Measurements from ENCODE around the gene MON1B. TPM values are rescaled to one million over a fixed set of nuclear protein-coding genes. Genes with fewer than 3 reads are reported as not detected.

The MON1B gene
- total and polyA plus RNA-seq, 2 of the 8 experiments (the other 6 are each of a cell fraction or from before 2014, with no cell fraction given), result 20.0 to 45.9 TPM

DNA sequence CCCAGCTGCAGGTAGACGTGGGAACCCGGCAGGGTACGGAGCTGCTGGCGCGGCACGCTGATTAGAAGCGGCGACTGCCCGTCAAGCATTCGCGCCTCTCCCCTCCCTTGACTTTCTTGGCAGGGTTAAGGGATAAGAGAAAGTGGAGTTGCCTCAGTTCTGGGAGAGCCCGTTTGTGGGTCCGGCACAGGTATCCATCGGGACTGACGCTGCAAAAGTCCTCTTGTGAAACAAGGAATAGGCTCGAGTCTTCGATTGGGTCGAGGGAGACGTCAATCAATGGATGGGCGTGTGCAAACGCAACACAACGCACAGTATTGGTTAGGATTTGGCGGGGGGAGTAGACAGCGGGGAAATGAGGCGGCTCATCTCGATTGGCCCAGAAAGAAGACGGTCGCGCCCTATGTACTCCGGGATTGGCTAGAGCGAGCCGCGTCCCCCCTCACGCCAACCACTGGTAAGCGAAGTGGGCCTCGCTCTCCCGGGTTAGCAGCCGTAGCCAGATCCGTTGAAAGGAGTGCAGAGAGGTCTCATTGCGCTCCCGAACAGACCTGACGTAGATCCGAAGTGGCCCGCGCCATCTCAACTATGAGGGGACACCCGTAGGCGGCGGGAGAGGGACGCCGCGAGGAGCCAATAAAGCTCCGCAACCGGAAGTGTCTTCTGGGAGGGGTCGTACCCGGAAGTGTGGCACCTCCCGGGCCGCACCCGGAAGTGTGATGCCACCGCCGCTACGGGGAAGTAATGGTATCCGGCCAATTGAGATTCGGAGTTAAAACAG lies at the start of gene MON1B (continued):
- no peak; the same call in 1 of the 2 replicates for TF ChIP-seq YY1 (IDR thresholded peaks at IDR 0.05; ENCODE audit: low read depth, low read length)
- TF ChIP-seq PHF8 (conservative IDR thresholded peaks at IDR 0.05; ENCODE audit: low read depth, low read length), result peak; percentile 78
- TF ChIP-seq SIX5 (IDR thresholded peaks at IDR 0.05; ENCODE audit: low read depth, low read length), result no peak
- no peak for TF ChIP-seq JUND (IDR thresholded peaks at IDR 0.05; ENCODE audit: low read length)
- TF ChIP-seq TBP (IDR thresholded peaks at IDR 0.05; ENCODE audit: low read depth, low read length), result peak; percentile 83
- TF ChIP-seq SUZ12 (IDR thresholded peaks at IDR 0.05; ENCODE audit: low read length), result no peak
- peak; percentile 30 to 79; a peak in 2 of 4 replicates for TF ChIP-seq SIN3A (conservative IDR thresholded peaks at IDR 0.05 in 1 of 2, IDR thresholded peaks at IDR 0.05 in 1 of 2; ENCODE audit: low read depth in 1 of 2, low read length in 2 of 2)
- TF ChIP-seq KDM4A (IDR thresholded peaks at IDR 0.05; ENCODE audit: low read depth, low read length, severe bottlenecking), result peak; percentile 87
- no peak for TF ChIP-seq EZH2 (IDR thresholded peaks at IDR 0.05; ENCODE audit: low read depth, low read length, severe bottlenecking)
- TF ChIP-seq BRCA1 (IDR thresholded peaks at IDR 0.05; ENCODE audit: low read depth, low read length), result no peak
- no peak for TF ChIP-seq CTBP2 (IDR thresholded peaks at IDR 0.05; ENCODE audit: borderline replicate concordance, insufficient read depth, insufficient read length, low read length)
- peak; percentile 69 to 84 for TF ChIP-seq POLR2A (IDR thresholded peaks at IDR 0.05; ENCODE audit: control extremely low read depth in 1 of 2, low read depth in 2 of 2, low read length in 2 of 2)
- peak; percentile 92 for TF ChIP-seq GABPA (IDR thresholded peaks at IDR 0.05; ENCODE audit: borderline replicate concordance, insufficient read depth, low read length)
- TF ChIP-seq SRF (IDR thresholded peaks at IDR 0.05; ENCODE audit: low read depth, low read length), result no peak
- peak; percentile 86 for TF ChIP-seq CHD2 (IDR thresholded peaks at IDR 0.05; ENCODE audit: low read length)
- TF ChIP-seq SAP30 (IDR thresholded peaks at IDR 0.05; ENCODE audit: insufficient read depth, insufficient replicate concordance, low read length), result no peak
- TF ChIP-seq JUN (IDR thresholded peaks at IDR 0.05; ENCODE audit: low read depth, low read length), result no peak
- TF ChIP-seq SP1 (IDR thresholded peaks at IDR 0.05; ENCODE audit: low read depth, low read length), result peak; percentile 96
- TF ChIP-seq, protein P1, sequence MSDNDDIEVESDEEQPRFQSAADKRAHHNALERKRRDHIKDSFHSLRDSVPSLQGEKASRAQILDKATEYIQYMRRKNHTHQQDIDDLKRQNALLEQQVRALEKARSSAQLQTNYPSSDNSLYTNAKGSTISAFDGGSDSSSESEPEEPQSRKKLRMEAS (IDR thresholded peaks at IDR 0.05), result peak; percentile 40
- TF ChIP-seq RAD21 (IDR thresholded peaks at IDR 0.05 in 1 of 2, conservative IDR thresholded peaks at IDR 0.05 in 1 of 2; ENCODE audit: low read depth in 2 of 2, low read length in 2 of 2), result no peak
- TF ChIP-seq, protein P2, sequence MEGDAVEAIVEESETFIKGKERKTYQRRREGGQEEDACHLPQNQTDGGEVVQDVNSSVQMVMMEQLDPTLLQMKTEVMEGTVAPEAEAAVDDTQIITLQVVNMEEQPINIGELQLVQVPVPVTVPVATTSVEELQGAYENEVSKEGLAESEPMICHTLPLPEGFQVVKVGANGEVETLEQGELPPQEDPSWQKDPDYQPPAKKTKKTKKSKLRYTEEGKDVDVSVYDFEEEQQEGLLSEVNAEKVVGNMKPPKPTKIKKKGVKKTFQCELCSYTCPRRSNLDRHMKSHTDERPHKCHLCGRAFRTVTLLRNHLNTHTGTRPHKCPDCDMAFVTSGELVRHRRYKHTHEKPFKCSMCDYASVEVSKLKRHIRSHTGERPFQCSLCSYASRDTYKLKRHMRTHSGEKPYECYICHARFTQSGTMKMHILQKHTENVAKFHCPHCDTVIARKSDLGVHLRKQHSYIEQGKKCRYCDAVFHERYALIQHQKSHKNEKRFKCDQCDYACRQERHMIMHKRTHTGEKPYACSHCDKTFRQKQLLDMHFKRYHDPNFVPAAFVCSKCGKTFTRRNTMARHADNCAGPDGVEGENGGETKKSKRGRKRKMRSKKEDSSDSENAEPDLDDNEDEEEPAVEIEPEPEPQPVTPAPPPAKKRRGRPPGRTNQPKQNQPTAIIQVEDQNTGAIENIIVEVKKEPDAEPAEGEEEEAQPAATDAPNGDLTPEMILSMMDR (IDR thresholded peaks at IDR 0.05; ENCODE audit: control extremely low read depth in 1 of 3, insufficient read depth in 1 of 3, low read depth in 1 of 3, low read length in 3 of 3), result no peak
